HCT116 (cell line): ENCODE data around the gene HIBADH. TPM values are rescaled to one million over a fixed set of nuclear protein-coding genes. Genes with fewer than 3 reads are reported as not detected.

Source experiments
- ATAC-seq: fragments of 200-7000 bp; cut with Tn5 transposase; 2 replicates; pipeline ENCODE4 v1.9.1; 2020; ENCODE audit warnings: mild to moderate bottlenecking, moderate library complexity
- BruUV-seq: library from RNA; stranded (reverse); fragments of 400-500 nt; replicated peaks from 2 replicates; lab custom pipeline; 2021; lab: Mats Ljungman, UMichigan
- CTCF ChIA-PET: fragments of 300-600 bp; sonication (Branson Sonifier 250); formaldehyde crosslinking; loops from one replicate; lab custom pipeline; 2021; ENCODE audit warnings: antibody characterized with exemption; lab: Charles Lee
- POLR2A ChIA-PET: fragments of 300-600, 350-600 bp; sonication (Branson Sonifier 250); formaldehyde crosslinking; loops from one replicate; lab custom pipeline; 2021; ENCODE audit warnings: antibody characterized with exemption; lab: Charles Lee
- RAD21 ChIA-PET, 2 experiments: fragments of 300-600 bp; sonication (Branson Sonifier 250); formaldehyde crosslinking; loops; one replicate each; lab custom pipeline; 2023; ENCODE audit warnings: low total read pairs in 2 of 2; ENCODE audit not compliant: uncharacterized antibody in 2 of 2, unreplicated experiment in 2 of 2, low non-redundant PET in 1 of 2; lab: Charles Lee
- DNase-seq: peaks from one replicate; pipeline ENCODE4 v3.0.0-alpha.2; 2010; ENCODE audit warnings: low read depth, low spot score
- H2AFZ ChIP-seq: fragments of 200-600 bp; shearing (Covaris generic), sonication (generic); 2 replicates; pipeline ENCODE4 v1.6.1; 2017; ENCODE audit warnings: low read depth, mixed run types, mixed read lengths, antibody characterized with exemption, low read length; ENCODE audit not compliant: poor library complexity, severe bottlenecking
- H3K27ac ChIP-seq: 2 replicates; pipeline ENCODE4 v1.5.1; 2012; ENCODE audit warnings: low read depth, low read length
- H3K27me3 ChIP-seq: fragments of 200-600 bp; sonication (generic); 2 replicates; pipeline ENCODE4 v1.6.1; 2016; ENCODE audit warnings: mixed run types, low read length, mixed read lengths; ENCODE audit not compliant: insufficient read depth
- H3K36me3 ChIP-seq, 2 experiments: fragments of 200-500 bp in 1 of 2; fragments of 200-600 bp in 1 of 2; sonication (Bioruptor generic) in 1 of 2; sonication (generic) in 1 of 2; 2 replicates each; pipeline versions ENCODE4 v1.5.1 to v1.6.1; 2014 to 2016; ENCODE audit warnings: low read length in 2 of 2, inconsistent platforms in 1 of 2, mixed read lengths in 1 of 2, mixed run types in 1 of 2; ENCODE audit not compliant: insufficient read depth in 2 of 2, control insufficient read depth in 1 of 2
- H3K4me1 ChIP-seq, 2 experiments: fragments of 200-600 bp in 1 of 2; sonication (generic) in 1 of 2; 2 replicates each; pipeline versions ENCODE4 v1.5.1 to v1.6.1; 2012 to 2017; ENCODE audit warnings: low read length in 2 of 2, inconsistent platforms in 1 of 2, mild to moderate bottlenecking in 1 of 2, mixed read lengths in 1 of 2, mixed run types in 1 of 2, moderate library complexity in 1 of 2; ENCODE audit not compliant: insufficient read depth in 2 of 2, control insufficient read depth in 1 of 2
- H3K4me2 ChIP-seq: fragments of 200-600 bp; sonication (generic); 2 replicates; pipeline ENCODE4 v1.6.1; 2017; ENCODE audit warnings: mixed run types, low read length, mixed read lengths
- H3K4me3 ChIP-seq, 2 experiments: fragments of 200-600 bp in 1 of 2; sonication (generic) in 1 of 2; replicated peaks in 1 of 2; 2 replicates each; pipeline ENCODE4 v1.5.1; 2011 to 2016; ENCODE audit warnings: low read length in 2 of 2, control low read depth in 1 of 2, low read depth in 1 of 2, mild to moderate bottlenecking in 1 of 2, mixed read lengths in 1 of 2, mixed run types in 1 of 2
- H3K79me2 ChIP-seq: fragments of 200-600 bp; sonication (generic); 2 replicates; pipeline ENCODE4 v1.6.1; 2017; ENCODE audit warnings: mild to moderate bottlenecking, mixed run types, low read length, moderate library complexity, mixed read lengths; ENCODE audit not compliant: insufficient read depth
- H3K9ac ChIP-seq: fragments of 200-600 bp; sonication (generic); 2 replicates; pipeline ENCODE4 v1.6.1; 2016; ENCODE audit warnings: low read length, mixed read lengths
- H3K9me2 ChIP-seq: fragments of 200-600 bp; sonication (generic), shearing (Covaris generic); 2 replicates; pipeline ENCODE4 v1.6.1; 2017; ENCODE audit warnings: mixed run types, mild to moderate bottlenecking, moderate library complexity; ENCODE audit not compliant: insufficient read depth
- H3K9me3 ChIP-seq, 2 experiments: fragments of 200-500 bp in 1 of 2; fragments of 200-600 bp in 1 of 2; sonication (Bioruptor generic) in 1 of 2; sonication (generic) in 1 of 2; 2 replicates each; pipeline ENCODE4 v1.6.1; 2014 to 2017; ENCODE audit warnings: low read length in 2 of 2, mixed read lengths in 2 of 2, inconsistent platforms in 1 of 2, low read depth in 1 of 2, mild to moderate bottlenecking in 1 of 2, mixed run types in 1 of 2, moderate library complexity in 1 of 2; ENCODE audit not compliant: control insufficient read depth in 1 of 2, insufficient read depth in 1 of 2
- H4K20me1 ChIP-seq: fragments of 200-600 bp; sonication (generic), shearing (Covaris generic); 2 replicates; pipeline ENCODE4 v1.6.1; 2017; ENCODE audit warnings: mixed run types, mild to moderate bottlenecking, moderate library complexity; ENCODE audit not compliant: insufficient read depth
- CBX3 ChIP-seq: IDR thresholded peaks from 2 replicates; pipeline ENCODE4 v1.6.1; 2012; ENCODE audit warnings: low read depth
- CEBPB ChIP-seq: IDR thresholded peaks from 2 replicates; pipeline ENCODE4 v1.6.1; 2012; ENCODE audit warnings: low read depth
- ELF1 ChIP-seq: IDR thresholded peaks from 2 replicates; pipeline ENCODE4 v1.6.1; 2012; ENCODE audit warnings: low read depth, borderline replicate concordance
- EZH2phosphoT487 ChIP-seq: fragments of 200-600 bp; IDR thresholded peaks from 2 replicates; pipeline ENCODE4 v1.6.1; 2018; ENCODE audit warnings: antibody characterized with exemption, borderline replicate concordance
- FOSL1 ChIP-seq: IDR thresholded peaks from 2 replicates; pipeline ENCODE4 v1.6.1; 2012; ENCODE audit warnings: low read depth
- JUND ChIP-seq: IDR thresholded peaks from 2 replicates; pipeline ENCODE4 v1.6.1; 2012
- POLR2A ChIP-seq: IDR thresholded peaks from 2 replicates; pipeline ENCODE4 v1.7.0; 2011; ENCODE audit warnings: borderline replicate concordance; ENCODE audit not compliant: insufficient read depth, insufficient read length; ENCODE audit errors: extremely low read depth
- POLR2AphosphoS5 ChIP-seq: IDR thresholded peaks from 2 replicates; pipeline ENCODE4 v1.6.1; 2011; ENCODE audit warnings: mild to moderate bottlenecking, low read depth, low read length, moderate library complexity
- SIN3A ChIP-seq: IDR thresholded peaks from 2 replicates; pipeline ENCODE4 v1.6.1; 2012; ENCODE audit warnings: low read depth
- SRF ChIP-seq: IDR thresholded peaks from 2 replicates; pipeline ENCODE4 v1.6.1; 2012; ENCODE audit warnings: low read depth
- TCF7L2 ChIP-seq: IDR thresholded peaks from 2 replicates; pipeline ENCODE4 v1.7.0; 2011; ENCODE audit warnings: borderline replicate concordance, inconsistent platforms; ENCODE audit not compliant: insufficient read depth, insufficient read length; ENCODE audit errors: extremely low read depth
- YY1 ChIP-seq: IDR thresholded peaks from 2 replicates; pipeline ENCODE4 v1.6.1; 2011; ENCODE audit warnings: low read length, low read depth, moderate library complexity, mild to moderate bottlenecking; ENCODE audit not compliant: insufficient replicate concordance; ENCODE audit errors: extremely low read depth
- ZFX ChIP-seq: fragments of 450-650 bp; IDR thresholded peaks from 2 replicates; pipeline ENCODE4 v1.6.1; 2017
- ZNF274 ChIP-seq: fragments of 200-500 bp; sonication (Bioruptor generic); IDR thresholded peaks from 2 replicates; pipeline ENCODE4 v1.6.1; 2014; ENCODE audit warnings: mild to moderate bottlenecking, low read depth, low read length, inconsistent platforms
- intact Hi-C: fragments of 100-400 bp; cut with micrococcal nuclease; formaldehyde crosslinking; loops from 2 replicates; pipeline ENCODE4 v1.10.0; 2022
- total RNA-seq: library from RNA; stranded (reverse); gene quantifications from one replicate; pipeline ENCODE4 v1.2.1, GENCODE V29; 2021; ENCODE audit not compliant: unreplicated experiment
- TF ChIP-seq, protein P1 (sequence below): IDR thresholded peaks from 2 replicates; pipeline ENCODE4 v1.6.1; 2012; ENCODE audit warnings: low read depth
- TF ChIP-seq, protein P2 (sequence below), 3 experiments: fragments of 200-600 bp in 1 of 3; sonication (generic) in 1 of 3; IDR thresholded peaks in 2 of 3; conservative IDR thresholded peaks in 1 of 3; 2 replicates each; pipeline ENCODE4 v1.5.1; 2012 to 2017; ENCODE audit warnings: low read depth in 2 of 3, low read length in 2 of 3, antibody characterized with exemption in 1 of 3, borderline replicate concordance in 1 of 3, control low read depth in 1 of 3, mild to moderate bottlenecking in 1 of 3, mixed read lengths in 1 of 3, mixed run types in 1 of 3, moderate library complexity in 1 of 3; ENCODE audit not compliant: insufficient read depth in 1 of 3
- TF ChIP-seq, protein P3 (sequence below): IDR thresholded peaks from 2 replicates; pipeline ENCODE4 v1.6.1; 2012
- TF ChIP-seq, protein P4 (sequence below): IDR thresholded peaks from 2 replicates; pipeline ENCODE4 v1.6.1; 2012

The HIBADH gene
- total RNA-seq, 1 experiment from 2014 or later = 32.4 TPM

DNA sequence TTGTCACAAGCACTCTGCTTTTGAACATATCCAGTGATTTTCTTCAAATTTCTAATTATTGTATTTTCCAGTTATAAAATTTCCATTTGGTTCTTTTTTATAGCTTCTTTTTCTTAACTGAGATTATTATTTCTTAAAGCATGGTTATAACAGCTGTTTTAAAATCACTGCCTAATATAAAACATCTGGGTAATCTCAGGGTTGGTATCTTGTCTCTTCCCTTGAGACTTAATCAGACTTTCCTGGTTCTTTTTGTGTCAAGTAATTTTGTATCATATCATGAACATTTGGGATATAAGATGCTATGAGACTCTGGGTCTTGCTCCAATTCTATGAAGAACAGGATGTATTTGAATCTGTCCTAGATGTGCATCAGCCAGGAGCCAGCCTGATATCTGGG is 93.6 kb downstream of the HIBADH start:
- no TSS peak for BruUV-seq
- RAD21 ChIA-PET = no interaction called here
- no peaks in the 10 kb centered on the region for H3K36me3 ChIP-seq

More for the DNA sequence above, 93.6 kb downstream of the HIBADH start:
- Histone ChIP-seq H3K4me3 (no peak overlapping the region), H4K20me1 (no peaks in the 10 kb centered on the region), H3K4me2 (no peak overlapping the region), H3K4me1 (no peaks in the 10 kb centered on the region), H3K79me2 (no peaks in the 10 kb centered on the region), H3K27ac (no peak overlapping the region), H3K9me2 (no peaks in the 10 kb centered on the region; the same call in 1 of the 2 replicates), H3K9me3 (no peaks in the 10 kb centered on the region), H3K9ac (no peak overlapping the region), H3K27me3 (no peaks in the 10 kb centered on the region), H2AFZ (no peak overlapping the region)
- no peak for TF ChIP-seq CBX3
- TF ChIP-seq ZFX = no peak
- TF ChIP-seq POLR2A = no peak
- TF ChIP-seq YY1 = no peak
- TF ChIP-seq FOSL1 = no peak
- no peak for TF ChIP-seq SRF
- no peak for TF ChIP-seq EZH2phosphoT487
- no peak for TF ChIP-seq JUND
- no peak for TF ChIP-seq ELF1
- TF ChIP-seq, protein P1, sequence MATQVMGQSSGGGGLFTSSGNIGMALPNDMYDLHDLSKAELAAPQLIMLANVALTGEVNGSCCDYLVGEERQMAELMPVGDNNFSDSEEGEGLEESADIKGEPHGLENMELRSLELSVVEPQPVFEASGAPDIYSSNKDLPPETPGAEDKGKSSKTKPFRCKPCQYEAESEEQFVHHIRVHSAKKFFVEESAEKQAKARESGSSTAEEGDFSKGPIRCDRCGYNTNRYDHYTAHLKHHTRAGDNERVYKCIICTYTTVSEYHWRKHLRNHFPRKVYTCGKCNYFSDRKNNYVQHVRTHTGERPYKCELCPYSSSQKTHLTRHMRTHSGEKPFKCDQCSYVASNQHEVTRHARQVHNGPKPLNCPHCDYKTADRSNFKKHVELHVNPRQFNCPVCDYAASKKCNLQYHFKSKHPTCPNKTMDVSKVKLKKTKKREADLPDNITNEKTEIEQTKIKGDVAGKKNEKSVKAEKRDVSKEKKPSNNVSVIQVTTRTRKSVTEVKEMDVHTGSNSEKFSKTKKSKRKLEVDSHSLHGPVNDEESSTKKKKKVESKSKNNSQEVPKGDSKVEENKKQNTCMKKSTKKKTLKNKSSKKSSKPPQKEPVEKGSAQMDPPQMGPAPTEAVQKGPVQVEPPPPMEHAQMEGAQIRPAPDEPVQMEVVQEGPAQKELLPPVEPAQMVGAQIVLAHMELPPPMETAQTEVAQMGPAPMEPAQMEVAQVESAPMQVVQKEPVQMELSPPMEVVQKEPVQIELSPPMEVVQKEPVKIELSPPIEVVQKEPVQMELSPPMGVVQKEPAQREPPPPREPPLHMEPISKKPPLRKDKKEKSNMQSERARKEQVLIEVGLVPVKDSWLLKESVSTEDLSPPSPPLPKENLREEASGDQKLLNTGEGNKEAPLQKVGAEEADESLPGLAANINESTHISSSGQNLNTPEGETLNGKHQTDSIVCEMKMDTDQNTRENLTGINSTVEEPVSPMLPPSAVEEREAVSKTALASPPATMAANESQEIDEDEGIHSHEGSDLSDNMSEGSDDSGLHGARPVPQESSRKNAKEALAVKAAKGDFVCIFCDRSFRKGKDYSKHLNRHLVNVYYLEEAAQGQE = no peak
- TF ChIP-seq CEBPB = no peak
- TF ChIP-seq, protein P2, sequence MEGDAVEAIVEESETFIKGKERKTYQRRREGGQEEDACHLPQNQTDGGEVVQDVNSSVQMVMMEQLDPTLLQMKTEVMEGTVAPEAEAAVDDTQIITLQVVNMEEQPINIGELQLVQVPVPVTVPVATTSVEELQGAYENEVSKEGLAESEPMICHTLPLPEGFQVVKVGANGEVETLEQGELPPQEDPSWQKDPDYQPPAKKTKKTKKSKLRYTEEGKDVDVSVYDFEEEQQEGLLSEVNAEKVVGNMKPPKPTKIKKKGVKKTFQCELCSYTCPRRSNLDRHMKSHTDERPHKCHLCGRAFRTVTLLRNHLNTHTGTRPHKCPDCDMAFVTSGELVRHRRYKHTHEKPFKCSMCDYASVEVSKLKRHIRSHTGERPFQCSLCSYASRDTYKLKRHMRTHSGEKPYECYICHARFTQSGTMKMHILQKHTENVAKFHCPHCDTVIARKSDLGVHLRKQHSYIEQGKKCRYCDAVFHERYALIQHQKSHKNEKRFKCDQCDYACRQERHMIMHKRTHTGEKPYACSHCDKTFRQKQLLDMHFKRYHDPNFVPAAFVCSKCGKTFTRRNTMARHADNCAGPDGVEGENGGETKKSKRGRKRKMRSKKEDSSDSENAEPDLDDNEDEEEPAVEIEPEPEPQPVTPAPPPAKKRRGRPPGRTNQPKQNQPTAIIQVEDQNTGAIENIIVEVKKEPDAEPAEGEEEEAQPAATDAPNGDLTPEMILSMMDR (IDR thresholded peaks at IDR 0.05 in 2 of 3, conservative IDR thresholded peaks at IDR 0.05 in 1 of 3; ENCODE audit: borderline replicate concordance in 1 of 3, insufficient read depth in 1 of 3, low read depth in 2 of 3, low read length in 2 of 3) = no peak
- no peak for TF ChIP-seq TCF7L2
- no peak for TF ChIP-seq POLR2AphosphoS5
- TF ChIP-seq, protein P3, sequence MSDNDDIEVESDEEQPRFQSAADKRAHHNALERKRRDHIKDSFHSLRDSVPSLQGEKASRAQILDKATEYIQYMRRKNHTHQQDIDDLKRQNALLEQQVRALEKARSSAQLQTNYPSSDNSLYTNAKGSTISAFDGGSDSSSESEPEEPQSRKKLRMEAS = no peak
- TF ChIP-seq SIN3A = no peak
- TF ChIP-seq, protein P4, sequence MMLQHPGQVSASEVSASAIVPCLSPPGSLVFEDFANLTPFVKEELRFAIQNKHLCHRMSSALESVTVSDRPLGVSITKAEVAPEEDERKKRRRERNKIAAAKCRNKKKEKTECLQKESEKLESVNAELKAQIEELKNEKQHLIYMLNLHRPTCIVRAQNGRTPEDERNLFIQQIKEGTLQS = no peak
- no peak for TF ChIP-seq ZNF274
- ChIA-PET POLR2A (no interaction called here), CTCF (no interaction called here)
- no peak for ATAC-seq
- intact Hi-C loops = no loop called here
- DNase-seq = no peak
